GM23338 (cell line): ENCODE data around the gene GAS2L3. TPM values are rescaled to one million over a fixed set of nuclear protein-coding genes. Genes with fewer than 3 reads are reported as not detected.

Experiments used
- ATAC-seq: fragments of 200-7000 bp; cut with Tn5 transposase; 3 replicates; pipeline ENCODE4 v1.9.1; 2020
- DNase-seq: peaks from one replicate; pipeline ENCODE4 v3.0.0-alpha.2; 2015; ENCODE audit warnings: low spot score
- H2AFZ ChIP-seq: fragments of 200-600 bp; sonication (generic); 2 replicates; pipeline ENCODE4 v1.8.0; 2016; ENCODE audit warnings: antibody characterized with exemption, mild to moderate bottlenecking, moderate library complexity
- H3F3A ChIP-seq: fragments of 200-600 bp; sonication (generic); replicated peaks from 2 replicates; pipeline ENCODE4 v1.8.0; 2017; ENCODE audit warnings: antibody characterized with exemption, mixed run types, low read depth
- H3K27ac ChIP-seq: fragments of 200-600 bp; sonication (generic); 2 replicates; pipeline ENCODE4 v1.6.1; 2016; ENCODE audit warnings: low read depth
- H3K27me3 ChIP-seq: fragments of 200-600 bp; sonication (generic); 2 replicates; pipeline ENCODE4 v1.8.0; 2016; ENCODE audit warnings: mild to moderate bottlenecking, mixed run types, moderate library complexity; ENCODE audit not compliant: insufficient read depth
- H3K36me3 ChIP-seq: fragments of 200-600 bp; sonication (generic); 2 replicates; pipeline ENCODE4 v1.8.0; 2016; ENCODE audit warnings: mild to moderate bottlenecking; ENCODE audit not compliant: insufficient read depth
- H3K4me1 ChIP-seq: fragments of 200-600 bp; sonication (generic); 2 replicates; pipeline ENCODE4 v1.8.0; 2016; ENCODE audit warnings: mild to moderate bottlenecking, moderate library complexity; ENCODE audit not compliant: insufficient read depth
- H3K4me2 ChIP-seq: fragments of 200-600 bp; sonication (generic); 2 replicates; pipeline ENCODE4 v1.7.1; 2017; ENCODE audit warnings: mixed run types
- H3K4me3 ChIP-seq: fragments of 200-600 bp; sonication (generic); 2 replicates; pipeline ENCODE4 v1.6.1; 2016; ENCODE audit warnings: mixed run types
- H3K79me2 ChIP-seq: fragments of 200-600 bp; sonication (generic); replicated peaks from 2 replicates; pipeline ENCODE4 v1.8.0; 2017; ENCODE audit warnings: mild to moderate bottlenecking; ENCODE audit not compliant: insufficient read depth
- H3K9me2 ChIP-seq: fragments of 200-600 bp; sonication (generic); 2 replicates; pipeline ENCODE4 v1.8.0; 2017; ENCODE audit not compliant: insufficient read depth
- H4K20me1 ChIP-seq: fragments of 200-600 bp; sonication (generic); replicated peaks from 2 replicates; pipeline ENCODE4 v1.8.0; 2017; ENCODE audit warnings: mild to moderate bottlenecking; ENCODE audit not compliant: insufficient read depth
- H3K27ac Mint-ChIP-seq: 2 replicates; pipeline ENCODE4 v1.8.0; 2020; ENCODE audit warnings: inconsistent platforms, mild to moderate bottlenecking, moderate library complexity, mixed read lengths
- H3K27me3 Mint-ChIP-seq: 3 replicates; pipeline ENCODE4 v1.8.0; 2022; ENCODE audit warnings: low read depth, mild to moderate bottlenecking, moderate library complexity, mixed read lengths, inconsistent platforms; ENCODE audit not compliant: insufficient read depth, poor library complexity
- H3K36me3 Mint-ChIP-seq: 3 replicates; pipeline ENCODE4 v1.8.0; 2021; ENCODE audit warnings: low read depth, mild to moderate bottlenecking, inconsistent platforms, moderate library complexity, mixed read lengths
- H3K4me1 Mint-ChIP-seq: 3 replicates; pipeline ENCODE4 v1.8.0; 2020; ENCODE audit warnings: mild to moderate bottlenecking, inconsistent platforms, mixed read lengths
- H3K4me3 Mint-ChIP-seq: 3 replicates; pipeline ENCODE4 v1.8.0; 2021; ENCODE audit warnings: moderate library complexity, mild to moderate bottlenecking, inconsistent platforms, mixed read lengths
- H3K9me3 Mint-ChIP-seq: 3 replicates; pipeline ENCODE4 v1.8.0; 2020; ENCODE audit warnings: moderate library complexity, mild to moderate bottlenecking, inconsistent platforms, mixed read lengths
- CREB1 ChIP-seq: fragments of 250-450 bp; sonication (Bioruptor Pico); IDR thresholded peaks from 2 replicates; pipeline ENCODE4 v1.5.0; 2020; ENCODE audit warnings: low read depth, mild to moderate bottlenecking, moderate library complexity
- EZH2 ChIP-seq: fragments of 200-600 bp; sonication (generic); IDR thresholded peaks from one replicate; pipeline ENCODE4 v1.8.0; 2017; ENCODE audit warnings: antibody characterized with exemption, mild to moderate bottlenecking, low read depth; ENCODE audit not compliant: unreplicated experiment
- EZH2phosphoT487 ChIP-seq: fragments of 200-600 bp; sonication (generic); IDR thresholded peaks from one replicate; pipeline ENCODE4 v1.8.1; 2018; ENCODE audit warnings: antibody characterized with exemption; ENCODE audit not compliant: unreplicated experiment
- NANOG ChIP-seq: IDR thresholded peaks from 2 replicates; pipeline ENCODE4 v1.6.1; 2016; ENCODE audit warnings: antibody characterized with exemption, borderline replicate concordance
- STAT1 ChIP-seq: IDR thresholded peaks from one replicate; pipeline ENCODE4 v1.6.1; 2016; ENCODE audit warnings: antibody characterized with exemption; ENCODE audit not compliant: unreplicated experiment
- ZNF114 ChIP-seq: fragments of 250-450 bp; sonication (Bioruptor Pico); IDR thresholded peaks from 2 replicates; pipeline ENCODE4 v1.5.0; 2020; ENCODE audit warnings: mild to moderate bottlenecking, moderate library complexity
- ZNF331 ChIP-seq: fragments of 250-450 bp; sonication (Bioruptor Pico); IDR thresholded peaks from 2 replicates; pipeline ENCODE4 v1.5.0; 2020; ENCODE audit warnings: low read depth, mild to moderate bottlenecking, moderate library complexity
- ZNF462 ChIP-seq: fragments of 250-450 bp; sonication (Bioruptor Pico); IDR thresholded peaks from 2 replicates; pipeline ENCODE4 v1.5.0; 2020; ENCODE audit warnings: mild to moderate bottlenecking, moderate library complexity
- polyA plus RNA-seq: library from polyadenylated mRNA; unstranded; fragments of >200 nt; fragmentation: Nextera tagmentation; extraction: Ambion mirVana; gene quantifications from 2 replicates; pipeline ENCODE4 v1.2.1, GENCODE V29; 2016
- total RNA-seq: library from RNA; depleted of rRNA; stranded (reverse); fragments of >200 nt; shearing (Covaris generic); gene quantifications from 2 replicates; pipeline ENCODE4 v1.2.3, GENCODE V29; 2014
- TF ChIP-seq, protein P1 (sequence below), 2 experiments: fragments of 200-600 bp in 1 of 2; sonication (generic) in 1 of 2; conservative IDR thresholded peaks; 2 replicates each; pipeline versions ENCODE4 v1.5.1 to v1.6.1; 2016 to 2017; ENCODE audit warnings: antibody characterized with exemption in 2 of 2, low read depth in 2 of 2, mild to moderate bottlenecking in 2 of 2, moderate library complexity in 1 of 2

GAS2L3 gene
- total and polyA plus RNA-seq, 2 experiments from 2014 or later, result 9.7 to 22.3 TPM

DNA sequence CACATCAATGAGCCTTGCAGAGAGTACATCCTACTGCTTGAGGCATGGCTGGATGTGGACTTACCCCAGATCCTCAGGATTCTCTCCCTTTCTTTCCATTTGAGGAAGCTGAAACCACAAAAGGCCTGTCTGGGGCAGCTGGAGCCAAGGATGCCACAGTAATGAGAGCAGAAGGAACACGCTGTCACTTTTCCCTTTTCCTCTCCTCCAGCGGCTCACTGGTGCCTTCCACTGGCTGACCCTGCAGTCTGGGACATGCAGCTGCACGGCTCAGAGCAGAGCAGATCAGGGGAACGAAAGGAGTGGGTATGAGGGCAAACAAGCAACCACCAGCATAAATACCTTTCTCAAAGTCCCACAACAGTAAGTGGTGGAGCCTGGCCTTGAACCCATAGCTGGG, 78.2 kb downstream of the GAS2L3 start:
- no peaks in the 10 kb centered on the region for H3K4me1 ChIP-seq
- H3K4me2 ChIP-seq, result no peak overlapping the region
- Mint-ChIP-seq H3K36me3 (peaks cover 6% of the 10 kb centered on the region; the same call in 2 of the 3 replicates), H3K4me1 (no peaks in the 10 kb centered on the region), H3K27me3 (no peaks in the 10 kb centered on the region), H3K9me3 (peaks cover 11% of the 10 kb centered on the region; the same call in 2 of the 3 replicates), H3K4me3 (no peak overlapping the region), H3K27ac (no peak overlapping the region)
- H3K27ac ChIP-seq, result no peak overlapping the region
- no peaks in the 10 kb centered on the region for H4K20me1 ChIP-seq
- ATAC-seq, result peak; percentile 66
- no peak overlapping the region for H3K4me3 ChIP-seq
- H2AFZ ChIP-seq, result no peak overlapping the region
- no peaks in the 10 kb centered on the region for H3K27me3 ChIP-seq
- H3K79me2 ChIP-seq, result no peaks in the 10 kb centered on the region
- 0 out of 2 replicates have a peak, but pooled peaks cover 9% of the 10 kb centered on the region for H3K9me2 ChIP-seq
- no peaks in the 10 kb centered on the region for H3F3A ChIP-seq
- no peaks in the 10 kb centered on the region for H3K36me3 ChIP-seq
- DNase-seq, result no peak
- TF ChIP-seq STAT1, result no peak
- TF ChIP-seq, protein P1, sequence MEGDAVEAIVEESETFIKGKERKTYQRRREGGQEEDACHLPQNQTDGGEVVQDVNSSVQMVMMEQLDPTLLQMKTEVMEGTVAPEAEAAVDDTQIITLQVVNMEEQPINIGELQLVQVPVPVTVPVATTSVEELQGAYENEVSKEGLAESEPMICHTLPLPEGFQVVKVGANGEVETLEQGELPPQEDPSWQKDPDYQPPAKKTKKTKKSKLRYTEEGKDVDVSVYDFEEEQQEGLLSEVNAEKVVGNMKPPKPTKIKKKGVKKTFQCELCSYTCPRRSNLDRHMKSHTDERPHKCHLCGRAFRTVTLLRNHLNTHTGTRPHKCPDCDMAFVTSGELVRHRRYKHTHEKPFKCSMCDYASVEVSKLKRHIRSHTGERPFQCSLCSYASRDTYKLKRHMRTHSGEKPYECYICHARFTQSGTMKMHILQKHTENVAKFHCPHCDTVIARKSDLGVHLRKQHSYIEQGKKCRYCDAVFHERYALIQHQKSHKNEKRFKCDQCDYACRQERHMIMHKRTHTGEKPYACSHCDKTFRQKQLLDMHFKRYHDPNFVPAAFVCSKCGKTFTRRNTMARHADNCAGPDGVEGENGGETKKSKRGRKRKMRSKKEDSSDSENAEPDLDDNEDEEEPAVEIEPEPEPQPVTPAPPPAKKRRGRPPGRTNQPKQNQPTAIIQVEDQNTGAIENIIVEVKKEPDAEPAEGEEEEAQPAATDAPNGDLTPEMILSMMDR (conservative IDR thresholded peaks at IDR 0.05; ENCODE audit: low read depth in 2 of 2), result peak in 1 of 2 experiments; percentile 49; a peak in 2 of 4 replicates
- no peak for TF ChIP-seq ZNF114 (CRISPR knock-in tag)
- TF ChIP-seq CREB1, result no peak

DNA sequence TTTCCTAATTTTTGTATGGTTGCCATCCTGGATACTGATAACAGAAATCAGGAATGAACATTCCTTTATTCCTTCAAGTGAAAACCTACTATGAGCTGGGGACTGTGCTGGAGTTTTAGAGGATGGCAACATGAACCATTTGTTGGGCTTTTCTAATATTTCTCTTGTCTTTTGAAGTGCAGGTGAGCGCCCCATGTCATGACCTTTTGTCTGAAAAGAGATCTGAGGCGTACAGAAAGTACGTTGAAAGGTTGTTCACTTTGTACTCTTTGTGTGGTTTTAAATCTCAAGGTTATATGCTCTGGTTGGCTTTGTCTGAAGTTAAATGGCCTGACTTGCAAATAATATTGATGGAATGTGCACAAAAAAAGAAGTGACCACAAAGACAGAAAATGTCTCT, 79.0 kb downstream of the GAS2L3 start:
- no peak overlapping the region for H3K4me2 ChIP-seq
- H3K4me3 ChIP-seq, result no peak overlapping the region
- H3K36me3 ChIP-seq, result no peaks in the 10 kb centered on the region
- H3K27me3 ChIP-seq, result no peaks in the 10 kb centered on the region
- H3K4me1 Mint-ChIP-seq, result no peaks in the 10 kb centered on the region
- no peaks in the 10 kb centered on the region for H3K79me2 ChIP-seq
- no peak overlapping the region for H2AFZ ChIP-seq
- DNase-seq (no peak), ATAC-seq (no peak)
- 0 out of 2 replicates have a peak, but pooled peaks cover 9% of the 10 kb centered on the region for H3K9me2 ChIP-seq
- no peaks in the 10 kb centered on the region for H3K27me3 Mint-ChIP-seq
- peaks cover 3% of the 10 kb centered on the region; the same call in 2 of the 3 replicates for H3K36me3 Mint-ChIP-seq
- H3K9me3 Mint-ChIP-seq, result peaks cover 6% of the 10 kb centered on the region; the same call in 2 of the 3 replicates
- H3F3A ChIP-seq, result no peaks in the 10 kb centered on the region
- no peaks in the 10 kb centered on the region for H3K4me1 ChIP-seq
- no peaks in the 10 kb centered on the region for H4K20me1 ChIP-seq
- H3K27ac Mint-ChIP-seq, result no peak overlapping the region
- H3K4me3 Mint-ChIP-seq, result no peak overlapping the region
- H3K27ac ChIP-seq, result no peak overlapping the region
- TF ChIP-seq STAT1, result no peak
- TF ChIP-seq ZNF331 (CRISPR knock-in tag), result no peak
- TF ChIP-seq, protein P1 (conservative IDR thresholded peaks at IDR 0.05; ENCODE audit: low read depth in 2 of 2), result no peak
- TF ChIP-seq EZH2phosphoT487, result no peak
- TF ChIP-seq NANOG, result no peak
- TF ChIP-seq EZH2, result no peak
- no peak for TF ChIP-seq ZNF462 (CRISPR knock-in tag)
- no peak for TF ChIP-seq CREB1
- no peak for TF ChIP-seq ZNF114 (CRISPR knock-in tag)
